Heart right ventricle (tissue), 16 donors: ENCODE results near the gene SLC26A4. TPM values are rescaled to one million over a fixed set of nuclear protein-coding genes. Genes with fewer than 3 reads are reported as not detected.

Experiments used
- ATAC-seq, 8 donors: fragments of 200-7000 bp; cut with Tn5 transposase; one replicate each; pipeline ENCODE4 v1.9.1; 2020; ENCODE audit warnings: mild to moderate bottlenecking in 8 of 8, moderate library complexity in 8 of 8, moderate number of reproducible peaks in 1 of 8
- DNase-seq, 2 donors: peaks; one replicate each; pipeline ENCODE4 v3.0.0-alpha.2; 2020
- H3K27ac ChIP-seq, 10 donors: fragments of 200-600 bp; sonication (generic) in 2 of 10; one replicate each; pipeline versions ENCODE4 v1.5.0 to v1.8.0; 2020 to 2022; ENCODE audit warnings: mild to moderate bottlenecking in 3 of 10
- H3K27me3 ChIP-seq, 7 donors: fragments of 200-600 bp; one replicate each; pipeline ENCODE4 v1.8.0; 2021 to 2022; ENCODE audit warnings: mild to moderate bottlenecking in 2 of 7
- H3K36me3 ChIP-seq, 9 donors: fragments of 200-600 bp; sonication (generic) in 1 of 9; one replicate each; pipeline versions ENCODE4 v1.5.0 to v1.8.0; 2020 to 2022; ENCODE audit warnings: mild to moderate bottlenecking in 2 of 9
- H3K4me1 ChIP-seq, 9 donors: fragments of 200-600 bp; sonication (generic) in 1 of 9; one replicate each; pipeline versions ENCODE4 v1.5.0 to v1.8.0; 2020 to 2022; ENCODE audit warnings: mild to moderate bottlenecking in 4 of 9
- H3K4me3 ChIP-seq, 10 donors: fragments of 200-600 bp; sonication (generic) in 2 of 10; one replicate each; pipeline versions ENCODE4 v1.5.0 to v1.8.0; 2020 to 2022; ENCODE audit warnings: mild to moderate bottlenecking in 7 of 10, moderate library complexity in 2 of 10
- H3K9me3 ChIP-seq, 11 donors: fragments of 200-600 bp in 10 of 11; sonication (generic) in 2 of 11; one replicate each; pipeline versions ENCODE4 v1.5.0 to v1.8.0; 2013 to 2022; ENCODE audit warnings: mild to moderate bottlenecking in 2 of 11, control low read depth in 1 of 11, moderate library complexity in 1 of 11
- WGBS, 2 donors: extraction: QIAGEN DNeasy Blood & Tissue Kit; methylation state at CpG; one replicate each; pipeline ENCODE4 v1.1.7; 2013; ENCODE audit warnings: inconsistent platforms in 1 of 2; 5-methylcytosine and 5-hydroxymethylcytosine counted together
- intact Hi-C, 10 donors: fragments of 100-400 bp; cut with DNase I; formaldehyde crosslinking; loops; one replicate each; pipeline versions ENCODE4 v1.11.1 to v1.14.2; 2022
- polyA plus RNA-seq, 2 donors: library from polyadenylated mRNA; stranded (reverse); fragments of 200-250 nt; gene quantifications; one replicate each; pipeline ENCODE4 v1.2.3, GENCODE V29; 2013
- total RNA-seq, 10 donors: library from RNA; stranded (reverse); fragmentation: NEBNext Ultra II Directional in 3 of 10; extraction: Animal tissue kit (Norgen Biotek cat#: 25700) in 3 of 10; gene quantifications; one replicate each; pipeline versions ENCODE4 v1.2.1 to v1.2.4, GENCODE V29; 2021 to 2023
- TF ChIP-seq, protein P1 (sequence below), 9 donors: fragments of 200-600 bp; sonication (generic) in 2 of 9; IDR thresholded peaks; one replicate each; pipeline versions ENCODE4 v1.5.0 to v1.8.0; 2021 to 2022; ENCODE audit warnings: antibody characterized with exemption in 9 of 9, mild to moderate bottlenecking in 5 of 9, moderate library complexity in 1 of 9
- donor health status: Arrhythmogenic right ventricular cardiomyopathy.
- donor health status: ischemic (EF 13 %, LVEDD 7.1; RV severe dilation, severe dysfunction).
- donor health status: healthy with polysubstance abuse.
- donor health status: DM: no; HTN: yes; CAD: no.
- donor health status: DM: no; HTN: no; CAD: no.
- donor health status: ischemic (EF 25% LVEDD 6.9; RV normal size, moderate dysfunction).
- donor health status: ischemic (EF 25% LVEDD 5.7; RV mildly dilated, moderate dysfunction).
- donor health status: healthy.
- donor health status: DM: yes; HTN: yes; CAD: no.
- donor health status: Ischemic cardiomyopathy.
- donor health status: ischemic (EF 35%, LVEDD 5.7; RV mildly dilated, moderate dysfunction).
- donor health status: nonischemic (EF 11% LVEDD 7.7; RV severe dilation, severe dysfunction).
- donor health status: DM: yes; HTN: yes; CAD: no.
- donor health status: PGD.
- donor health status: ischemic (EF 29% LVEDD 5.4; RV normal size, mild dysfunction).
- donor health status: nonischemic (EF 23%, LVEDD 6.1; RV moderate dilation, normal function).

The SLC26A4 gene
- total and polyA plus RNA-seq, 12 donors = 0.15 to 1.2 (median 0.69) TPM

DNA sequence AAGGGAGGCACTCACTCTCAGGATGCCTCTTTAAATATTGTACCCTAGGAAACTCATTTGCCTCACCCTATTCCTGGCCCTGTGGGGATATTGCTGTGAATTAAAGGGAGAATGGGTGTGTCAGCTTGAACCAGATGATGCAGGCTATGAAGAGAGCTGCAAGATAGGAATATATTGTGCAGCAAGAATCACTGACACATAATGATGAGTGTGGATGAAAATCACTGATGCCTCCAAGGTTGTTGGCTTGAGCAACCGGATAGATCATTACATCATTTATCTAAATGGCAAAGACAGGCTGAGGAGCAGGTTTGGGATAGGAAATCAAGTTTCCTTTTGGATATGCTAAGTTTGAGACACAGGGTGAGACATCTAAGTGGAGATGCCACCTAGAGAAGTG is 6.2 kb downstream of the SLC26A4 start:
- DNase-seq (no peak), ATAC-seq (no peak)
- H3K9me3 ChIP-seq = no peaks in the 10 kb centered on the region
- peaks cover 0 to 25% (median 4%) of the 10 kb centered on the region in 7 donors for H3K27me3 ChIP-seq
- H3K4me3 ChIP-seq = no peak overlapping the region
- H3K36me3 ChIP-seq = no peaks in the 10 kb centered on the region
- TF ChIP-seq, protein P1, sequence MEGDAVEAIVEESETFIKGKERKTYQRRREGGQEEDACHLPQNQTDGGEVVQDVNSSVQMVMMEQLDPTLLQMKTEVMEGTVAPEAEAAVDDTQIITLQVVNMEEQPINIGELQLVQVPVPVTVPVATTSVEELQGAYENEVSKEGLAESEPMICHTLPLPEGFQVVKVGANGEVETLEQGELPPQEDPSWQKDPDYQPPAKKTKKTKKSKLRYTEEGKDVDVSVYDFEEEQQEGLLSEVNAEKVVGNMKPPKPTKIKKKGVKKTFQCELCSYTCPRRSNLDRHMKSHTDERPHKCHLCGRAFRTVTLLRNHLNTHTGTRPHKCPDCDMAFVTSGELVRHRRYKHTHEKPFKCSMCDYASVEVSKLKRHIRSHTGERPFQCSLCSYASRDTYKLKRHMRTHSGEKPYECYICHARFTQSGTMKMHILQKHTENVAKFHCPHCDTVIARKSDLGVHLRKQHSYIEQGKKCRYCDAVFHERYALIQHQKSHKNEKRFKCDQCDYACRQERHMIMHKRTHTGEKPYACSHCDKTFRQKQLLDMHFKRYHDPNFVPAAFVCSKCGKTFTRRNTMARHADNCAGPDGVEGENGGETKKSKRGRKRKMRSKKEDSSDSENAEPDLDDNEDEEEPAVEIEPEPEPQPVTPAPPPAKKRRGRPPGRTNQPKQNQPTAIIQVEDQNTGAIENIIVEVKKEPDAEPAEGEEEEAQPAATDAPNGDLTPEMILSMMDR (IDR thresholded peaks at IDR 0.05) = no peak
- WGBS, 2 donors = 90 to 94% methylated on average over 1 of the region's 1 CpG
- intact Hi-C loops = no loop called here
- peaks cover 0 to 4% (median 0%) of the 10 kb centered on the region in 9 donors for H3K4me1 ChIP-seq
- no peak overlapping the region for H3K27ac ChIP-seq

DNA sequence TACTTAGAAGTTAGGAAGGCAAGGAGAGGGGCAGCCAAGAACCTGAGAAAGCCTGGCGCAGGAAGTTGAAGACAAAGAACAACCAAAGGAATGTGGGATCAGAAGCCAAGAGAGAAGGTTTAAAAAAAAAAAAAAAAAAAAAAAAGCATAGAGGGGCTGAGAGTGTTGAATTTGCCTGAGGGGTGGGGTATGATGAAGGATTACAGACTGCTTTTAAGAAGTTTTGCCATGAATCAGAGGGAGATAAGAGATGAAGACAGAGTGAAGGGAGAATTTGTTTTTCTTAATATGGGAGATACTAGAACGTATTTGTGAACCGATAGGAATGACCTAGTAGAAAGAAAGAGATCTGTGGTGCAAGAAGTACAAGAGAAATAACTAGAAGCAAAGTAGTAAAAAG is 6.7 kb downstream of the SLC26A4 start:
- peaks cover 0 to 19% (median 0%) of the 10 kb centered on the region in 7 donors for H3K27me3 ChIP-seq
- H3K4me1 ChIP-seq = no peaks in the 10 kb centered on the region
- TF ChIP-seq, protein P1 (IDR thresholded peaks at IDR 0.05) = no peak
- WGBS, 2 donors = 81 to 87% methylated on average over 3 of the region's 3 CpGs
- ATAC-seq (no peak), DNase-seq (no peak)
- no peaks in the 10 kb centered on the region for H3K36me3 ChIP-seq
- H3K4me3 ChIP-seq = no peak overlapping the region
- H3K9me3 ChIP-seq = no peaks in the 10 kb centered on the region
- intact Hi-C loops = no loop called here
- H3K27ac ChIP-seq = no peak overlapping the region

- TF ChIP-seq, protein P1 (IDR thresholded peaks at IDR 0.05) = no peak
- intact Hi-C loops = no loop called here
- H3K4me1 ChIP-seq = no peaks in the 10 kb centered on the region
- no peaks in the 10 kb centered on the region for H3K9me3 ChIP-seq
- H3K36me3 ChIP-seq = no peaks in the 10 kb centered on the region
- no peak overlapping the region for H3K4me3 ChIP-seq
- H3K27ac ChIP-seq = no peak overlapping the region
- ATAC-seq (no peak), DNase-seq (no peak)
- peaks cover 0 to 10% (median 0%) of the 10 kb centered on the region in 7 donors for H3K27me3 ChIP-seq
- 79 to 85% methylated on average over 4 of the region's 4 CpGs for WGBS, 2 donors
Observed at GRCh38 chr7:107668296-107668695, 7.7 kb downstream of the SLC26A4 start.

- H3K27me3 ChIP-seq = no peaks in the 10 kb centered on the region
- TF ChIP-seq, protein P1 (IDR thresholded peaks at IDR 0.05) = no peak
Observed at GRCh38 chr7:107672183-107672582, 11.6 kb downstream of the SLC26A4 start.

More at GRCh38 chr7:107672183-107672582, 11.6 kb downstream of the SLC26A4 start:
- no peaks in the 10 kb centered on the region for H3K9me3 ChIP-seq
- 89 to 95% methylated on average over 3 of the region's 3 CpGs for WGBS, 2 donors
- H3K36me3 ChIP-seq = no peaks in the 10 kb centered on the region
- intact Hi-C loops = no loop called here
- no peak overlapping the region for H3K27ac ChIP-seq
- ATAC-seq (no peak), DNase-seq (no peak)
- H3K4me3 ChIP-seq = no peak overlapping the region
- no peaks in the 10 kb centered on the region for H3K4me1 ChIP-seq
